Measurements from ENCODE around the gene APCDD1.

APCDD1 gene

GRCh38 chr18:10432781-10433180 lies 21.7 kb upstream of the APCDD1 start:
- no peak for FAIRE-seq

- no peak for FAIRE-seq
Measured at GRCh38 chr18:10436160-10436559, 18.3 kb upstream of the APCDD1 start.

- FAIRE-seq, result no peak
Measured at GRCh38 chr18:10437837-10438236, 16.6 kb upstream of the APCDD1 start.

GRCh38 chr18:10439898-10440297 lies 14.5 kb upstream of the APCDD1 start:
- no peak for FAIRE-seq

- FAIRE-seq, result no peak
Measured at GRCh38 chr18:10440884-10441283, 13.6 kb upstream of the APCDD1 start.

GRCh38 chr18:10441472-10441871 lies 13.0 kb upstream of the APCDD1 start:
- FAIRE-seq, result no peak

- FAIRE-seq, result no peak
Measured at GRCh38 chr18:10442551-10442971, 11.9 kb upstream of the APCDD1 start.

- FAIRE-seq, result no peak
Measured at GRCh38 chr18:10443001-10443400, 11.4 kb upstream of the APCDD1 start.

GRCh38 chr18:10444314-10445006 lies 10.0 kb upstream of the APCDD1 start:
- FAIRE-seq, result no peak

- FAIRE-seq, result no peak
Measured at GRCh38 chr18:10449396-10449795, 5.0 kb upstream of the APCDD1 start.

- no peak for FAIRE-seq
Measured at GRCh38 chr18:10450986-10451385, 3.4 kb upstream of the APCDD1 start.

GRCh38 chr18:10453261-10453805 lies 1.1 kb upstream of the APCDD1 start:
- FAIRE-seq, result no peak

- no peak for FAIRE-seq
Measured at GRCh38 chr18:10454681-10455557, 484 bp downstream of the APCDD1 start.

- no peak for FAIRE-seq
Measured at GRCh38 chr18:10455726-10456453, 1.5 kb downstream of the APCDD1 start.

- no peak for FAIRE-seq
Measured at GRCh38 chr18:10456718-10457117, 2.3 kb downstream of the APCDD1 start.

- no peak for FAIRE-seq
Measured at GRCh38 chr18:10457128-10457527, 2.7 kb downstream of the APCDD1 start.

GRCh38 chr18:10457767-10458166 lies 3.3 kb downstream of the APCDD1 start:
- FAIRE-seq, result no peak

- FAIRE-seq, result no peak
Measured at GRCh38 chr18:10458691-10459090, 4.3 kb downstream of the APCDD1 start.

GRCh38 chr18:10459587-10459986 lies 5.2 kb downstream of the APCDD1 start:
- no peak for FAIRE-seq

GRCh38 chr18:10460414-10461018 lies 6.1 kb downstream of the APCDD1 start:
- FAIRE-seq, result no peak

- no peak for FAIRE-seq
Measured at GRCh38 chr18:10461989-10462388, 7.6 kb downstream of the APCDD1 start.

GRCh38 chr18:10462597-10462996 lies 8.2 kb downstream of the APCDD1 start:
- FAIRE-seq, result no peak

- FAIRE-seq, result no peak
Measured at GRCh38 chr18:10463096-10463495, 8.7 kb downstream of the APCDD1 start.

Measured in colon (tissue), 2 donors.